ENCODE data around the gene CHMP2B. TPM values are rescaled to one million over a fixed set of nuclear protein-coding genes. Genes with fewer than 3 reads are reported as not detected.
A peak's percentile ranks its signal among the peaks of the same experiment; 100 is the strongest.

Gene CHMP2B
- total RNA-seq, 1 experiment from 2014 or later = 49.4 TPM

DNA sequence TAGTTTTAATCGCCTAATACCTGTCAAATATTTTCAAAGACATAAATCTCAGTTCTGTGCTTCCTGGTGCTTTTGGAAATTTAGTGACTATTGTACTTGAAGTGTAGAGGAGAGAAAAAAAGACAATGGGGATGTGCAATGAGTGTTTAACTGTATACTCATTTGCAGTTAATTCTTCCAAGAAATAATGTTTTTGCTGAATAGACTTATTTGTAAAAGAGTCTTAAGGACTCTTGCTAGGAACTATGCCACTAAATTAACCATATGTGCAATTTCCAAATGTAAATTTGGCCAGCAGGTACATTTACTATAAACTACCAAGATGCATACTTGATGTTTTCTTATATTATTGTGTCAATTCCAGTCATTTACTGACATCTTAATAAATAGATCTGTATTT, 2.0 kb downstream of the CHMP2B start:
- H3K9ac ChIP-seq (ENCODE audit: low read length) = peak overlapping the region; percentile 95; the same call in 1 of the 2 replicates
- peak overlapping the region; percentile 87 for H3K4me3 ChIP-seq (ENCODE audit: low read length)
- intact Hi-C loops (cut with micrococcal nuclease) = no loop called here
- H3K27ac ChIP-seq (ENCODE audit: low read length) = no peak overlapping the region
- BruUV-seq (replicated peaks) = no TSS peak
- TF ChIP-seq, protein P1, sequence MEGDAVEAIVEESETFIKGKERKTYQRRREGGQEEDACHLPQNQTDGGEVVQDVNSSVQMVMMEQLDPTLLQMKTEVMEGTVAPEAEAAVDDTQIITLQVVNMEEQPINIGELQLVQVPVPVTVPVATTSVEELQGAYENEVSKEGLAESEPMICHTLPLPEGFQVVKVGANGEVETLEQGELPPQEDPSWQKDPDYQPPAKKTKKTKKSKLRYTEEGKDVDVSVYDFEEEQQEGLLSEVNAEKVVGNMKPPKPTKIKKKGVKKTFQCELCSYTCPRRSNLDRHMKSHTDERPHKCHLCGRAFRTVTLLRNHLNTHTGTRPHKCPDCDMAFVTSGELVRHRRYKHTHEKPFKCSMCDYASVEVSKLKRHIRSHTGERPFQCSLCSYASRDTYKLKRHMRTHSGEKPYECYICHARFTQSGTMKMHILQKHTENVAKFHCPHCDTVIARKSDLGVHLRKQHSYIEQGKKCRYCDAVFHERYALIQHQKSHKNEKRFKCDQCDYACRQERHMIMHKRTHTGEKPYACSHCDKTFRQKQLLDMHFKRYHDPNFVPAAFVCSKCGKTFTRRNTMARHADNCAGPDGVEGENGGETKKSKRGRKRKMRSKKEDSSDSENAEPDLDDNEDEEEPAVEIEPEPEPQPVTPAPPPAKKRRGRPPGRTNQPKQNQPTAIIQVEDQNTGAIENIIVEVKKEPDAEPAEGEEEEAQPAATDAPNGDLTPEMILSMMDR (conservative IDR thresholded peaks at IDR 0.05; ENCODE audit: low read depth, low read length) = no peak
- TF ChIP-seq EZH2 (IDR thresholded peaks at IDR 0.05; ENCODE audit: low read length, unreplicated experiment) (no peak), EZH2phosphoT487 (IDR thresholded peaks at IDR 0.05; ENCODE audit: borderline replicate concordance, low read length) (no peak)
- H3K36me3 ChIP-seq (ENCODE audit: low read depth, low read length) = peaks cover 23% of the 10 kb centered on the region
- H3K9me2 ChIP-seq (replicated peaks; ENCODE audit: low read length) = no peaks in the 10 kb centered on the region
- peaks cover 25% of the 10 kb centered on the region; the same call in 1 of the 2 replicates for H3K4me1 ChIP-seq (ENCODE audit: insufficient read depth, low read length)
- ATAC-seq (no peak), DNase-seq (no peak)
- no peaks in the 10 kb centered on the region for H3F3A ChIP-seq (ENCODE audit: low read length, unreplicated experiment)
- no peaks in the 10 kb centered on the region for H3K27me3 ChIP-seq (ENCODE audit: low read length)
- peaks cover 34% of the 10 kb centered on the region for H4K20me1 ChIP-seq (ENCODE audit: low read length)
- H2AFZ ChIP-seq (ENCODE audit: low read length) = no peak overlapping the region
- peaks cover 78% of the 10 kb centered on the region for H3K79me2 ChIP-seq (ENCODE audit: low read length)
- CTCF ChIA-PET = no interaction called here
- no peaks in the 10 kb centered on the region for H3K9me3 ChIP-seq (ENCODE audit: low read length)
- POLR2A ChIA-PET (ENCODE audit: unreplicated experiment) = no interaction called here
- peak overlapping the region; percentile 89 for H3K4me2 ChIP-seq (ENCODE audit: low read length)

DNA sequence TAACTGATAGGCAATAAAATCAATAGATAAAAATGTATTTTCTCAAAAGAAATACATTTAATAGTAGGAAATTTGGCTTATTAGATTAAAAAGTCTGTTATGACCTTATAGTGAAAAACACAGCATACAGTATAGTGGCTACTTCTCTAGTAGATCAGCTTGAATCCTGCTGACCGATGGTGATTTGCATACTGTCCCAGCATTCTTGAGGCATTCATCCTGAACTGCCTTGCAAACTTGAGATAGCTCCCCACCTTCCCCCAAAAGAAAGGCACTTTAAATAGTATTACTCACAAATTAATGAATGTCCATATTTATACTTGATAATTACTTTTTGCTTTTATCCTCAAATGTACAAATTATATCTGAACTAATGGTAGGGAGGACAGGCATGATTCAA, 6.7 kb downstream of the CHMP2B start:
- intact Hi-C loops (cut with micrococcal nuclease) = no loop called here
- TF ChIP-seq EZH2phosphoT487 (IDR thresholded peaks at IDR 0.05; ENCODE audit: borderline replicate concordance, low read length) = no peak
- TF ChIP-seq EZH2 (IDR thresholded peaks at IDR 0.05; ENCODE audit: low read length, unreplicated experiment) = no peak
- TF ChIP-seq, protein P1 (conservative IDR thresholded peaks at IDR 0.05; ENCODE audit: low read depth, low read length) = no peak

DNA sequence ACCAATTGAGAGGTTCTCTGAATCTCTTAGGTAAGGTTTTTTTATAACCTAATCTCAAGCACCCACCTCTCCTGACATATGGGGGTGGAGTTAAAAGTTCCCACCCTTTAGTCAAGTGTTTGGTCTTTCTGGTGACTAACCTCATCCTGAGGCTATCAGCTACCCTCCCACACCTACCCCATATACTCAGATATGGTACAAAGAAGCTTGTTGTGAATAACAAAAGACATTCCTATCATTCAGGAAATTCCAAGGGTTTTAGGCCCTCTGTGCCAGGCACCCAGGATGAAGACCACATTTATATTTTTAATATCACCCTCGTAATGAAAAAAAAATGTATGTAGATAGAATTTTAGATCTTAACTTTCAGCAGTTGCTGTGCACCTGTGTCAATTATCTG, 9.0 kb downstream of the CHMP2B start:
- Histone ChIP-seq H3K79me2 (ENCODE audit: low read length) (peaks cover 97% of the 10 kb centered on the region), H3F3A (ENCODE audit: low read length, unreplicated experiment) (no peaks in the 10 kb centered on the region), H3K9me2 (replicated peaks; ENCODE audit: low read length) (no peaks in the 10 kb centered on the region), H3K36me3 (ENCODE audit: low read depth, low read length) (peaks cover 47% of the 10 kb centered on the region), H3K4me2 (ENCODE audit: low read length) (no peak overlapping the region), H3K27ac (ENCODE audit: low read length) (no peak overlapping the region), H3K9ac (ENCODE audit: low read length) (no peak overlapping the region), H4K20me1 (ENCODE audit: low read length) (peaks cover 14% of the 10 kb centered on the region; the same call in 1 of the 2 replicates), H3K4me1 (ENCODE audit: insufficient read depth, low read length) (no peaks in the 10 kb centered on the region), H2AFZ (ENCODE audit: low read length) (no peak overlapping the region), H3K27me3 (ENCODE audit: low read length) (no peaks in the 10 kb centered on the region), H3K4me3 (ENCODE audit: low read length) (no peak overlapping the region), H3K9me3 (ENCODE audit: low read length) (no peaks in the 10 kb centered on the region)
- POLR2A ChIA-PET (ENCODE audit: unreplicated experiment) = no interaction called here
- ATAC-seq (no peak), DNase-seq (no peak)
- intact Hi-C loops (cut with micrococcal nuclease) = no loop called here
- BruUV-seq (replicated peaks) = no TSS peak
- CTCF ChIA-PET = no interaction called here
- no peak for TF ChIP-seq EZH2 (IDR thresholded peaks at IDR 0.05; ENCODE audit: low read length, unreplicated experiment)
- TF ChIP-seq, protein P1 (conservative IDR thresholded peaks at IDR 0.05; ENCODE audit: low read depth, low read length) = no peak
- TF ChIP-seq EZH2phosphoT487 (IDR thresholded peaks at IDR 0.05; ENCODE audit: borderline replicate concordance, low read length) = no peak

More for the DNA sequence above, 6.7 kb downstream of the CHMP2B start:
- H3K4me3 ChIP-seq (ENCODE audit: low read length) = no peak overlapping the region
- ATAC-seq (no peak), DNase-seq (no peak)
- ChIA-PET POLR2A (ENCODE audit: unreplicated experiment) (no interaction called here), CTCF (no interaction called here)
- no peaks in the 10 kb centered on the region for H3K27me3 ChIP-seq (ENCODE audit: low read length)
- H3K9ac ChIP-seq (ENCODE audit: low read length) = no peak overlapping the region
- BruUV-seq (replicated peaks) = no TSS peak
- H2AFZ ChIP-seq (ENCODE audit: low read length) = no peak overlapping the region
- no peak overlapping the region for H3K4me2 ChIP-seq (ENCODE audit: low read length)
- peaks cover 28% of the 10 kb centered on the region for H4K20me1 ChIP-seq (ENCODE audit: low read length)
- H3K9me2 ChIP-seq (replicated peaks; ENCODE audit: low read length) = no peaks in the 10 kb centered on the region
- no peak overlapping the region for H3K27ac ChIP-seq (ENCODE audit: low read length)
- H3K79me2 ChIP-seq (ENCODE audit: low read length) = peaks cover 100% of the 10 kb centered on the region
- no peaks in the 10 kb centered on the region for H3F3A ChIP-seq (ENCODE audit: low read length, unreplicated experiment)
- peaks cover 43% of the 10 kb centered on the region for H3K36me3 ChIP-seq (ENCODE audit: low read depth, low read length)
- peaks cover 17% of the 10 kb centered on the region; the same call in 1 of the 2 replicates for H3K4me1 ChIP-seq (ENCODE audit: insufficient read depth, low read length)
- H3K9me3 ChIP-seq (ENCODE audit: low read length) = no peaks in the 10 kb centered on the region

All from PC-3 (cell line).